ENCODE measurements around the gene ZXDC. TPM values are rescaled to one million over a fixed set of nuclear protein-coding genes. Genes with fewer than 3 reads are reported as not detected.

The ZXDC gene
- total RNA-seq, 2 donors from 2014 or later: 15.7 to 20.7 TPM

DNA sequence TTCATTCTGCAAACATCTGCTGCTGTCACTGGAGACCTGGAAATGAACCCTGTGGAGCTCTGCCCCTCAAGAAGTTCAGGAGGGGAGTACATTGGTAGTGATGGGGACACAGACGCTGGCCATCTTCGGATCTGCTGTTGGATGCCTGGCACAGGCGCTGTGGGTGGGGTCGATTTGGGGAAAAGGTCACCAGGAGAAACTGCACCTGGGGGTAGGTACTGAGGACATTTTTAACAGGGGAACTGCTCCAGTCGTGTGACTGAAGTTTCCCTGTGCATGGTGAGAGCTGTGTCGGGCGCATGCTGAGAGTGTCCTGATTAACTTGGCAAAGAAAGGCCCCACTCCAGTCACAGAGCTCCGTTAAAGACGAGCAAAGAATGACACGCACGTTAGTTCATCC, 38.5 kb upstream of the ZXDC start:
- ATAC-seq: no peak

DNA sequence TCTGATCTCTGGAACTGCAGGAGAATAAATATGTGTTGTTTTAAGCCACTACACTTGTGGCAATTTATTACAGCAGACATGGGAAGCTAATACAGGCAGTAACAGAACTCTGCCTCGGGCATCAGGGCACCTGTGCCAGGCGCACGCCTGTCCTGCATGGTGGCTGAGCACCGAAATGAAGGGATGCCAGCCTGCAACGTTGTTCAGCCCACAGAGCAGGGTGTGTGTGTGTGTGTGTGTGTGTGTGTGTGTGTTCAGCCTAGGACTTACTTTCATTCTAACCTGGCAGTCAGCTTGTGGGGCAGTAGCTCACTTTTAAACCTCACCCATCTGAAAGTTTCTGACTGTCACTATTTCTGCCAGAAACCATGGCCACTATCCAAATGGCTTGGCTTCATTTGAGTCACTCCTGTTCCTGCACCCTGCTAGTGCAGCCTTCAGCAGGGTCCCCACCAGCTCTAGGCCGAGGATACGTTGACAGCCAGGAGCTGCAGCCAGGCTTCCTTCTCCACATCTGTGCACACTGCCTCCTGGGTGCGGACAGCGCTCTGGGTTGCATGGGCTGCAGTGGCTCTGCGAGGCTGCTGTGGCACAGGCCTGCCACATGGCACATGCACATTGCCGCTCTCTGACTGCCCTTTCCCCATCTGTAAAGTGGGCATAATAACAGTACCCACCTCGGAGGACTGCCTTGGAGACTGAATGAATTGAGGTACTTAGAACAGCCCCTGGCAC, 37.4 kb upstream of the ZXDC start:
- ATAC-seq: peak in 1 of 2 donors; percentile 42

More for the DNA sequence above, 38.5 kb upstream of the ZXDC start:
- no peak for DNase-seq
- intact Hi-C loops (cut with DNase I): no loop called here

GRCh38 chr3:126512026-126512425, 36.3 kb upstream of the ZXDC start:
- ATAC-seq: no peak
- intact Hi-C loops (cut with DNase I): no loop called here
- peak; percentile 10 for DNase-seq

More for the DNA sequence above, 37.4 kb upstream of the ZXDC start:
- intact Hi-C loops (cut with DNase I): no loop called here
- DNase-seq: peak; percentile 7

GRCh38 chr3:126511291-126511690, 35.6 kb upstream of the ZXDC start:
- ATAC-seq (no peak), DNase-seq (peak; percentile 4)
- intact Hi-C loops (cut with DNase I): no loop called here

- intact Hi-C loops (cut with DNase I): no loop called here
- DNase-seq: peak; percentile 9
- no peak for ATAC-seq
Measured at GRCh38 chr3:126510308-126510910, 34.7 kb upstream of the ZXDC start.

DNA sequence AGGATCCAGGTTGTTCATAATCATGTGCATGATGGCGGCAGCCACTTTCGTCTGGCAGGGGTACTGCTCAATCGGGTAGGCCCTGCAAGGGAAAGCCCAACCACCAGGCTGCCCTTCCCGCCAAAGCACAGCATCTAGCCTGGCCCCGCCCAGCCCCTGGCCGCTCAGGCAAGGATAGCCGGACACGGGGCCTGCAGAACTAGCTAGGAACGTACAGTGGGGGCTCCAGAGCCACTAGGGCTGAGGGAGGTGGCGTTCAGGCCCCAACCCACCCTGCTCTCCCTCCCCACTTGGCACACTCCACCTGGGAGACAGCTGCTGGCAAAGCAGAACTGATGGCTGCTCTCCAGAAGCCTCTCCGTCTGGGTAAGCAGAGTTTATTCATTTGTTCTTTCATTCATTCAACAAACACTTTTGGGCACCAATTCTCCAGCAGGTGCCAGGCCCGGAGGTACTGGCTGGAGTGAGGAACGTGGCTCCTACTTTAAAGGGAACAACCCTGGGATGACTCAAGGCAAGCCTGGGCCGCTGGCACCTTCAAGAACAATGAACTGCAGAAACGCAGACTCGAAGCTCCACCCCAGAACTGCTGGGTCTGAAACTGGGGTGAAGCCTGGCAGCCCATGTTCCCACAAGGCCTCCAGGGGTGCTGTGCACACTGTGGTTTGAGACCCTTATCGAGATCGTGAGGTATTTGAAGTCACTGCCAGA, 34.1 kb upstream of the ZXDC start:
- no peak for ATAC-seq
- peak; percentile 11 for DNase-seq
- intact Hi-C loops (cut with DNase I): no loop called here

- ATAC-seq (no peak), DNase-seq (peak; percentile 15)
- intact Hi-C loops (cut with DNase I): no loop called here
Measured at GRCh38 chr3:126508564-126508964, 32.9 kb upstream of the ZXDC start.

DNA sequence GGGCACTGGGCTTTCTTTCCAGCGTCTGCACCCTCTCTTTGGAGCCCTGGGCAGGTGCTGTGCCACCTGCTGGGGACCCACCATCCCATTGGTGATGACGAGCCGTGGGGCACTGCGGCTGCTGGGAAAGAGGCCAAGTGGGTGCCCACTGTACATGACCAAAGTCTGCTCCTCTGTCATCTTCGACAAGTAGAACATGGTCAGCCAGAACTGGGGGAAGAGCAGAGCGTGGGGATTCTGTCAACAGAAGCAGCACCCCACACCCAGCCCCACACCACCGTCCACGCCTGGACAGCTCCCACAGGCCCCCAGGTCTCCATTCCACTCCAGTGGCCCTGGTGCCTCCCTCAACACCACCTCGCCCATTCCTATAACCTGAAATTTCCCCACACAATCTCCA, 32.2 kb upstream of the ZXDC start:
- no peak for ATAC-seq
- DNase-seq: peak; percentile 2
- intact Hi-C loops (cut with DNase I): no loop called here

DNA sequence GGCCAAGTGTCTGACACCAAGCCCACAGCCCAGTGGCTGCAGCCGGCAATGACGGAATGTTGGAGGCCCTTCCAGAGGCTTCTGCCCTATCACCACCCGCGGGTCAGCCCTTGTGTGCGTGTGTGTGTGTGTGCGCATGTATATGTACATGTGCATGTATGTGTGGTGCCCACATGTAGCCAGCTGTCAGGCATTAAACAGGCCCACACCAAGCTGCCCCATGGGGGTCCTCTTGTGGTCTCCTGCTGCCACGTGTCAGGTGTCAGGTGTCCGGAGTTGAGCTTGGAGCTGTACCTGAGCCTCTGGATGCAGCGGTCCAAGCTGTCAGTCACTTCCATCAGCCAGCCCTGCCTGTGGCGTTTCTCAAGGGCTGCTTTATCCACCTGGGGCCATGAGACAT, 28.0 kb upstream of the ZXDC start:
- intact Hi-C loops (cut with DNase I): no loop called here
- DNase-seq: no peak

GRCh38 chr3:126502656-126503055, 27.0 kb upstream of the ZXDC start:
- ATAC-seq (no peak), DNase-seq (no peak)
- intact Hi-C loops (cut with DNase I): no loop called here

More for the DNA sequence above, 28.0 kb upstream of the ZXDC start:
- ATAC-seq: no peak

- ATAC-seq: peak in 1 of 2 donors; percentile 19
- DNase-seq: no peak
- intact Hi-C loops (cut with DNase I): no loop called here
Measured at GRCh38 chr3:126501736-126502135, 26.0 kb upstream of the ZXDC start.

GRCh38 chr3:126501054-126501453, 25.4 kb upstream of the ZXDC start:
- intact Hi-C loops (cut with DNase I): no loop called here

DNA sequence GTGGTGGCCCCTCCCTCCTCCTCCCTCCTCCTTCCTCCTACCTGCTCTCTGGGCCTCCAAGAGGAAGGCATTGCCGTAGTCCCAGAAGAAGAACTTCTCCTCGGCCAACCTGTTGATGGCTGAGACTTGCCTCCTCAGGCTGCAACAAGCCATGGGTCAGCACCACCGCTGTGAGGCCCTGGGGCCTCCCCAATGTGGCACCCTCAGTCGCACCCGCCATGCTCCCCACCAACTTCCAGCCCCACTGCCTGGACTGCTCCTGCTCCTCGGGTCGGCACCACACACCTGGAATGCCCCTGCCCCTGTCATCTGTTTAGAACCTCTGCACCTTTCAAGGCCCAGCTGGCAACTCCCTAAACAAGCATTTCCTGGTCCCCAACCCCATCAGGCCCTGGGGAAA, 24.3 kb upstream of the ZXDC start:
- DNase-seq (no peak), ATAC-seq (no peak)
- intact Hi-C loops (cut with DNase I): no loop called here

More at GRCh38 chr3:126501054-126501453, 25.4 kb upstream of the ZXDC start:
- ATAC-seq: no peak
- DNase-seq: no peak

DNA sequence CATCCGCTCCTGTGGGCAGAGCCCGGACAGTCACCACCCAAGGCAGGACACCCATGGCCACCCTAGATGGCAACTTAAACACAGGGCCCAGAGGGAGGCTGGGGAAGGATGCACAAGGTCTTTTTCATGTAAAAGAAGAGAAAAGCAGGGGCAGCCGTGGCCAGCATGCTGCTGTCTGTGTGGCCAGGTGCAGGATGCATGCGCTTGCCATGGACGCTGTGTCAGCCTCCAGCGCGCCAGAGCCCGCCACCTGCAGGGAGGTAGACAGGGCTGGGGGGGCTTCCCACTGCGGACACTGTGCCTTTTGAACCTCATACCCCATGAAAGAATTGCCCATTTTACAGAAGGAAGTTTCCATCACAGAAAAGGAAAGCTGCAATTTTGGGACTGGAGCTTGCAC, 23.7 kb upstream of the ZXDC start:
- intact Hi-C loops (cut with DNase I): no loop called here
- DNase-seq: no peak
- ATAC-seq: no peak

- no peak for ATAC-seq
- intact Hi-C loops (cut with DNase I): no loop called here
- no peak for DNase-seq
Measured at GRCh38 chr3:126498929-126499328, 23.2 kb upstream of the ZXDC start.

DNA sequence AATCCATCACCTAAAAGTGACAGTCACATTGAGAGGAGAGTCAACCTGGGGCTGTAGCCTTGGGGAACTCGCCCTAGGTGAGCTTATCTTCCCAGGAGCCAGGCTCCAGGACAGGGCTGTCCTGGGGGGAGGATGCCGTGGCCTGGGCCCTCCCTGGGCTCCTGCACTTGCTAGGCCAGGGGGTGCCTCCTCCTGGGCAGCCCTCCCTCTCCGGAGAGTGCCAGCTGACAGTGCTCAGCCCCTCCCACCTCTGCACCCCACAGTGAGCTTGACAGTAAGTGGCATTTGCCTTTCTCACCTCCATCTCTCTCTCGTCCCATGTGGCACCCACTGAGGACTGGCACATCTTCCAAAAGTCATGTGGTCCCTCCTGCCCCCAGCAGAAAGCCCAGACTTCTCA, 22.8 kb upstream of the ZXDC start:
- no peak for ATAC-seq
- intact Hi-C loops (cut with DNase I): no loop called here
- no peak for DNase-seq

GRCh38 chr3:126497956-126498355, 22.3 kb upstream of the ZXDC start:
- DNase-seq (no peak), ATAC-seq (no peak)
- intact Hi-C loops (cut with DNase I): no loop called here

GRCh38 chr3:126496894-126497850, 21.5 kb upstream of the ZXDC start:
- intact Hi-C loops (cut with DNase I): no loop called here

DNA sequence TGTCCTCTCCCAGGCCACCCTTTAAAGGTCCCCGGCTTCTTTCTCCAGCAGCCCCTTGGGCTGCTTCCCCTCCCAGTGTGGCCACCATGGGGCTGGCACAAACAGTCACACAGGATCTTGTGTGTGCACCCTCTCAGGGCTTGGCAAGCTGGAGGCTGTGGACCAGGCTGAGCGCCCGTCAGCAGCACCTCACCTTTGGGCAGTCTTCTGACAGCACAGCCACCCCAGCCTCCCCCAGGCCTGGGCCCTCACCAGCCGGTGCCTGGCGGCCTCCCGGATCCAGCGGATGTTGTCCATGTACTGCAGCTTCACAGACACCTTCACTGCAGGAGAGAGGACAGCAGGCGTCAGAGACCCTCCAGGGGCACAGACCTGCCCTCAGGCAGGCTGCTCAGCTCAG, 20.1 kb upstream of the ZXDC start:
- DNase-seq (no peak), ATAC-seq (no peak)
- intact Hi-C loops (cut with DNase I): no loop called here

More at GRCh38 chr3:126496894-126497850, 21.5 kb upstream of the ZXDC start:
- ATAC-seq (no peak), DNase-seq (no peak)

GRCh38 chr3:126494970-126495230, 19.2 kb upstream of the ZXDC start:
- intact Hi-C loops (cut with DNase I): no loop called here
- DNase-seq: no peak
- ATAC-seq: no peak
